A549 treated with CORT108297 at 1 μM for 4 hours (cell line): Measurements from ENCODE around the gene KLB. TPM values are rescaled to one million over a fixed set of nuclear protein-coding genes. Genes with fewer than 3 reads are reported as not detected.

Experiments used
- total RNA-seq: library from RNA; stranded (reverse); fragments of 200-300 nt; extraction: Qiagen RNA extraction; gene quantifications from 5 replicates; pipeline ENCODE4 v1.2.3, GENCODE V29; 2022

KLB gene
- 0.07 to 0.11 TPM (median 0.08 TPM) in 5 replicates for total RNA-seq

GRCh38 chr4:39406763-39407583, at the start of gene KLB:
Gene KLB, plus strand, starts transcription at chr4:39406930. Its CDS starts 20 bp downstream, at chr4:39406950.

GRCh38 chr4:39365830-39366771, 40.6 kb upstream of the KLB start, which contains the start of gene RFC1:
Gene RFC1, minus strand, starts transcription at chr4:39366362. Its CDS starts 121 bp downstream, at chr4:39366241.

GRCh38 chr4:39458505-39459300, 52.0 kb downstream of the KLB start, which contains the start of the genes LIAS and RPL9:
Gene LIAS, plus strand, starts transcription at chr4:39459056. Its CDS starts 62 bp downstream, at chr4:39459118.
Gene RPL9, minus strand, starts transcription at chr4:39458922. Its CDS starts 483 bp downstream, at chr4:39458439.

Other genes starting within 250 kb of the KLB start
- 8.3 to 9.1 TPM (median 8.7 TPM) in 5 replicates for gene WDR19, start 224.4 kb upstream of the KLB start, total RNA-seq
- 16.3 to 26.6 TPM (median 18.4 TPM) in 5 replicates for gene RFC1, start 40.6 kb upstream of the KLB start, total RNA-seq
- 816 to 1,627 TPM (median 858 TPM) in 5 replicates for gene RPL9, start 52.0 kb downstream of the KLB start, total RNA-seq
- 10.0 to 13.3 TPM (median 11.0 TPM) in 5 replicates for gene LIAS, start 52.1 kb downstream of the KLB start, total RNA-seq
- 230 to 378 TPM (median 256 TPM) in 5 replicates for gene UGDH, start 120.5 kb downstream of the KLB start, total RNA-seq
- gene SMIM14, start 231.9 kb downstream of the KLB start, total RNA-seq, result 13.4 to 20.6 TPM (median 19.8 TPM) in 5 replicates